Measurements from ENCODE around the gene SP140L.
"Not testable (repeated sequence)": the region's sequence is repeated elsewhere in the genome, so short reads cannot be mapped to it uniquely, and the experiment has no call there.

Gene SP140L

GRCh38 chr2:230425377-230425776, 98.4 kb downstream of the SP140L start:
- no peak for DNase-seq

GRCh38 chr2:230429513-230429912, 102.5 kb downstream of the SP140L start:
- no peak for DNase-seq

- DNase-seq, result no peak
Observed at GRCh38 chr2:230430957-230431910, 104.2 kb downstream of the SP140L start.

GRCh38 chr2:230434677-230435324, 107.8 kb downstream of the SP140L start:
- no peak for DNase-seq

- no peak for DNase-seq
Observed at GRCh38 chr2:230435431-230435830, 108.4 kb downstream of the SP140L start.

- not testable (repeated sequence) for DNase-seq
Observed at GRCh38 chr2:230439121-230439520, 112.1 kb downstream of the SP140L start.

- no peak for DNase-seq
Observed at GRCh38 chr2:230439590-230439989, 112.6 kb downstream of the SP140L start.

GRCh38 chr2:230441227-230441897, 114.4 kb downstream of the SP140L start:
- DNase-seq, result no peak

- DNase-seq, result no peak
Observed at GRCh38 chr2:230443541-230443940, 116.5 kb downstream of the SP140L start.

GRCh38 chr2:230444832-230445231, 117.8 kb downstream of the SP140L start:
- no peak for DNase-seq

GRCh38 chr2:230447036-230447435, 120.0 kb downstream of the SP140L start:
- no peak for DNase-seq

- DNase-seq, result no peak
Observed at GRCh38 chr2:230447455-230448451, 120.8 kb downstream of the SP140L start.

GRCh38 chr2:230449901-230450467, 123.0 kb downstream of the SP140L start:
- DNase-seq, result no peak

GRCh38 chr2:230453006-230453405, 126.0 kb downstream of the SP140L start:
- no peak for DNase-seq

Measured in right hindlimb (tissue), 1 donor.